NCI-H2171 (cell line): ENCODE results near the gene KRTAP5-6.

ENCODE experiments used
- DNase-seq: peaks from one replicate; lab custom pipeline; 2025; lab: John Stamatoyannopoulos, UW

The KRTAP5-6 gene, protein sequence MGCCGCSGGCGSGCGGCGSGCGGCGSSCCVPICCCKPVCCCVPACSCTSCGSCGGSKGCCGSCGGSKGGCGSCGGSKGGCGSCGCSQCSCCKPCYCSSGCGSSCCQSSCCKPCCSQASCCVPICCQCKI

DNA sequence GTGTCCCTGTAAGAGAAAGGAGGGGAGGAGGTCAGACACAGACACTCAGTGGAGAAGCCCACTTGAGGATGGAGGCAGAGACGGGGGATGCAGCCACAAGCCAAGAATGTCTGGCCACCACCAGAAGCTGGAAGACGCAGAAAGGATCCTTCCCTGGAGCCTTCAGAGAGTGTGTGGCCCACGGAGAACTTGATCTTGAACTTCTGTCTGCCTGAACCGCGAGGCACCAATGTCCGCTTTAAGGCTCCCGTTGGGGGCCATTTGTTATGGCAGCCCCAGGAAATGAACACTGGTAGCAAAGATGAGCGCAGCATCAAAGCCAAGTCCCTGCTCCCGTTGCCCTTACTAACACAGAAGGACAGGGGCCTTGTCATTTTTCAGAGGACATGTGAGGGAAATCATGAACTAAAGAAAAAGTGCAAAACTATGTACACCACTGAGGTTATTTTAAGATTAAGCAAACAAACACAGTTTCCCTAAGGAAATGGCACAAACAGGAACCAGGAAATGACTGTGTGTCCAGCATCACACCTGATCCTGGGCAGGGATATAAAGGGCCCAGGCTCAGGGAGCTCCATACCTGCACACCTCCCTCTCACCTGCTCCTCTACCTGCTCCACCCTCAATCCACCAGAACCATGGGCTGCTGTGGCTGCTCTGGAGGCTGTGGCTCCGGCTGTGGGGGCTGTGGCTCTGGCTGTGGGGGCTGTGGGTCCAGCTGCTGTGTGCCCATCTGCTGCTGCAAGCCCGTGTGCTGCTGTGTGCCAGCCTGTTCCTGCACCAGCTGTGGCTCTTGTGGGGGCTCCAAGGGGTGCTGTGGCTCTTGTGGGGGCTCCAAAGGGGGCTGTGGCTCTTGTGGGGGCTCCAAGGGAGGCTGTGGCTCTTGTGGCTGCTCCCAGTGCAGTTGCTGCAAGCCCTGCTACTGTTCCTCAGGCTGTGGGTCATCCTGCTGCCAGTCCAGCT lies at the start of gene KRTAP5-6:
TSS of gene KRTAP5-6 (plus strand) at position 588 of the 963 bp plus-strand sequence. CDS start at position 639, 51 bp downstream.
- no peak for DNase-seq

DNA sequence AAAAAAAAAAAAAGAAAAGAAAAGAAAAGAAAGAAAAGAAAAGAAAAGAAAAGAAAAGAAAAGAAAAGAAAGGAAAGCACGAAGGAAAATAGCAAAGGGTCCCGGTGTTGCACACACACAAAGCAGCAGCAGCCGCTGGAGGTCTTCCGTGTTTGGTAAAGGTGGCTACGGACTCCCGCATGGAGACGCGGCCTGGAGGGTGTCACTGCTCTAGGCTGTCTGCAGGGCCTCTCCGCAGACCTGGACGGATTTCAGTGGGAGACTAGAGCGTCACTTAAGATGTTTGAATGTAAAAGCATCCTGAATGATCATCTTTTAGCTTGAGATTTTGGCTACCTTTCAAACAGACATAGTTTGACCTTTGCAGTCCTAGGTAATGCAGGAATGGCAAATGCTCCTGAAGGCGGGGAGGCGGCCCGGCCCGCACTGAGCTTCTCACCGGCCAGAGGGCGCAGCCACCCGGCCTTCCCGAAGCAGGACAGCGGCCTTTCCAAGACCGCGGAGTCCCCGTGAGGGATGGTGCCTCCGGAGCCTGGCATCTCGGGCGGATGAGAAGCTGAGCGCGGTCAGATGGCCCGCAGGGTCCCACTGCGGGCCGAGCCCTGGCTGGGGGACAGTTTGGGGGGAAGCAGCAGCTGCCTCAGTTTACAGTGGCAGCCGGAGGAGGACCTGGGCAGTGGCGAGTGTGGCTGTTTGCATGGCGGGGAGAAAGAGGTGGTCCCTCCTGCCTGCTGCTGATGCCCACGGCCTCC lies 48.9 kb upstream of the KRTAP5-6 start:
- DNase-seq = no peak

DNA sequence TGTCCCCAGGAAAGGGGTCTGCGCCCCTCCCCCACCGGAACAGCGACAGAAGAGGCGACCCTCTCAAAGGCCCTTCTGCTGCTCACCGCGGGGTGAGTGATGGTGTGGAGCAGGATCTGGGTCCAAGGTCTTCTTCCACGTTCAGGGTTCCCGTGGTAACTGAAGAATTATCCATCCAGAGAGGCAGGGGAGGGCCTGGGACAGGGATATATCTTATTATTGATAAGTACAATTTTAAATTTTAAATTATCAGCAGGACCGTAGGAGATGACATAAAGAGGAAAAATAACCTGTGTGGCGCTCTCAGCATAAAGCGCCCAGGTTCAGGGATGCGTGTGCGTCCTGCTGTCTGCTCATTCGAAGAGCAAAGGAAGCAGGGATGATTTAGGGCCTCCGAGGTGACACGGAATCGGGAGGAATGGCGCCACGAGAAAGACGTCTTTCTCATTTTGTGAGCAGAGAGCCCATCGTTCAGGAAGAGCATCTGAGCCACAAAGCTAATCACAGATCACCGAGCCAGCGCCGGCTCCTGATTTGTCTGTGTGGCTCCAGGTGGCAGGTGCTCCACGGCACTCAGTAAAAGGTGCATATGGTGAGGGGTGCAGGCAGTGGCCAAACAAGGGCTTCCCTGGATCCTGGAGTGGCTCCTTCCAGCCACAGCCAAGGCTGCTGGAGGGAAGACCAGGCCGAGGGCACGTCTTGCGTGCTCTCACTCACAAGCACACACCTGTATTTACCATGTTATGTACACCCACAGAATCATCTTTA lies 48.2 kb upstream of the KRTAP5-6 start:
- no peak for DNase-seq

DNA sequence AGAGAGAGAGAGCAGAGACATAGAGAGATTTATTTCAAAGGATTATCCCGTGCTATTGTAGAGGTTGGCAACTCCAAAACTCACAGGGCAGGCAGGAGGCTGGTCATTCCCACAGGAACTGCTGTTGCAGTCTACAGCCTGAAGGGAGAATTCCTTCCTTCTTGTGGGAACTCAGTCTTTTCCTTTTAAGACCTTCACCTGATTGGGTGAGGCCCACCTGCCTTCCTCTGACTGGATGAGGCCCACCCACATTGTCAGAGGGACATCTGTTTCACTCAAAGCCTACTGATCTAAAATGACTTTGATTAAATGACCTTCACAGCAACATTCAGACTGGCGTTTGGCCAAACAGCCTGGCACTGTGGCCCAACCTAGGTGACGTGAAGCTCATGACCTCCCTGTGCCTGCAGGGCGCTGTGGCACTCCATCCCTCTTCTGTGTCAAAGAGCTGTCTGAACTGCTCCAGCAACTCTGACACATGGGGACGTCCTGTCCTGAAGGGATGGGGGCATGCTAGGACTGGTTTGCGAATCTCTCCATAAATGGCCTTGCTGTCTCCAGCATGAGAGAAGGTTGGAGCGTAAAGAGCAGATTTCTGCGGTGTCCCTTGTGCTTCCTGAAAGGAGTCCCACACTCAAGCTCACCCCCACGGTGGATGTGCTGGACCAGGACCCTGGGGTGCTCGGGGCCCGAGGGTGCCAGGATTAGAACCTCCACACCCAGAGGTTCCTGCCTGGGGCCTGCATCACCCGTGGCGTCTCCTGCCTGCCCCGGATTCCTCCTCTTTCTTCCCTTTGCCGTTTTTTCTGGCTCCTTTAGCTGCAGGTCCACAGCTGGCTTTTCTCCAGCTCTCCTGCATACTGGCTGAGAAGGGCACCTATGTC lies 46.7 kb upstream of the KRTAP5-6 start:
- DNase-seq = no peak

DNA sequence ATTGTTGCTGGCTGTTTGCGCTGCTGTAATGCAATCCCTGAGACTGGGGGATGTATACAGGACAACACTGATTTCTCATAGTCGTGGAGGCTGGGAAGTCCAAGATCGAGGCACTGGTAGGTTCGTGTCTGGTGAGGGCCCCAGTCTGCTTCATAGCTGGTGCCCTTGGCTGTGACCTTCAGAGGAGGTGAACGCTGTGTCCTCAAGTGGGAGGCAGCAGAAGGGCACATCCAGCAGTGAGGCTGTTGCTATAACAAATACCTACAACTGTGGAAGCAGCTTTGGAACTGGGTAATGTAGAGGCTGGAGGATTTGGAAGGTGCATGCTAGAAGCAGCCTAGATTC lies 46.1 kb upstream of the KRTAP5-6 start:
- no peak for DNase-seq

DNA sequence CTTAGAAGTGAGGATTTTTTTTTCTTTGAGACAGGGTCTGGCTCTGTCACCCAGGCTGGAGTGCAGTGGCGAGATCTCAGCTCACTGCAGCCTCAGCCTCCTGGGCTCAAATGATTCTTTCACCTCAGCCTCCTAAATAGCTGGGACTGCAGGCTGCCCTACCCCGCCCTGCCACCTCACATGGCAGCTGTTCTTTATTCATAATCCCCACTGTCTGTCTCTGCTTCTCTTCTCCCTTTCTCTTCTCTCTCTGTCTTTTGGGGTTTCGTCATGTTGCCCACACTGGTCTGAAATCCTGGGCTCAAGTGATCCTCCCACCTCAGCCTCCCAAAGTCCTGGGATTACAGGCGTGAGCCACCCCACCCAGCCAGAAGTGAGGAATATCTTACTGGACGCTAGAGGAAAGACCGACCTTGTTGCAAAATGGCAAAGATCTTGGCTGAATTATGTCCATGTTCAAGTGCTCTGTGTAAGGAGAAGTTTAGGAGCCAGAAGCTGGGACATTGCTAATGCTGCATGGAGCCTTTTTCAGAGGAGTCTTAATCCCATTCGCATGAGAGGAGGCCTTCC lies 45.5 kb upstream of the KRTAP5-6 start:
- DNase-seq = no peak

DNA sequence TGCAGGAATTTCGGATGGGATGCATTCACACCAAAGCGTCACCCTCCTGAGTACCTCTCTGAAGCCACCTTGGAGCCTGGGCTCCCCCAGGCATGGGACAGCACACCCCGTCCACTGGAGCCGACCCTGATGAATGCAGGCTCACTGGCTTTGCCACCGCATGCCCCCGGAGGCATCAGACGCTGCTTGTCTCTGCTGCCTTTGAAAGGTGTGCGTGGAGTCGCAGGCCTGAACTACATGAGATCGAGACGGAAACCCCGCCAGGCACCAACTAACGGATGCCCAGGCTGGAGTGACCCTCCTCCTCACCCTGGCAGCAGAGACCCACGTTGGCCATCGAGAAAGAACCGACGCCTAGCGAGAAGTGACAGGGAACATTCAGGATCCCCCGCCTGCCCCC lies 45.0 kb upstream of the KRTAP5-6 start:
- no peak for DNase-seq

DNA sequence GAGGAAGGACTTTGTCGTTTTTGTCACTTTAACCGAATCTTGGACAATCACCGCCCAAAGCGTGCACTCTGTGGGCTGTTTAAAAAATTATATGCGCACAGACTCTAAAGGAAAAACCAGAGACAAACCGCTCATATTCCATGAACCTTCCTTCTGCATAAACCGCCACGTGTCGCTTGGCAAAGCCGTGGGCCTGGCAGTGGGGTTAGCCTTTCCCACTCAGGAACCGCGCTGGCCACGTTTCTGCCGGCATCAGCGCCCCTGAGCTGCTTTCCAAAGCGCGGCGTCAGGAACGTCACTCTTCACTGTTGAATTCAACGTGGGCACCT lies 44.6 kb upstream of the KRTAP5-6 start:
- DNase-seq = no peak

DNA sequence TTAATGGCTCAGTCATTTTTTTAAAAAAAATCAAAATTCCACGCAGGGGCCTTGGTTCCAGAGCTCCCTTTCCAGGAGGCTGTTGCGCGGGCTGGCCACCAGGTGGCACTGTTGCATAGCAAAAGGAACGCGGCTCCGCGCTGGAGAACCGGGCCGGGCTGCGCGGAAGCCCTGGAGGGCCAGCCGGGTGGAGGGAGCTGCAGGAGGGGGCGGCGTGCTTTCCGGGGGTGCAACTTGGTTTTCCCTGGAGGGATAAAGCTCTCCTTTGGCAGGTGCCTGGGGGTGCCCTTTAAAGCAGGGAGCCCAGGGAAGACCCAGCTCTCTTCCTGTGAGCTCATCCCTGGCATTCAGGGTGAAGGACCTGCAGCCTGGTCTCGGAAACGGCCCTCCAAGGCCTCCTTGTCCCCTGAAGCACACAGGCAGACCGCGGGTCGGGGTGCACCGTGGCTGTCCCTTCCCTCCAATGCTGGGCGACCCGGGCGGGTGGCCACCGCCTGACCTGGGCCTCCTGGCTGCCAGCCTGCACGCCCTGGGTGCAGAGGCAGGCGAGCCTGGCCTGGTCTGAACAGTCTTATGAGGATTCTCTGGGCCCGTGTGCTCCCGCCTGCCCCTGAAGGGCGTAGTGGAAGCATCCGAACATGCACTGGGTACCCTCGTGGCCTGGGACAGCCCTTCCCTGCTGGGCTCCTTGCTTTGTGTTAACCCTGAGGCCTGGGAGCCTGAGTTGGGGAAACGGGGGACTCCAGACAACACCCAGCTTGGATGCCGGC lies 44.0 kb upstream of the KRTAP5-6 start:
- no peak for DNase-seq

DNA sequence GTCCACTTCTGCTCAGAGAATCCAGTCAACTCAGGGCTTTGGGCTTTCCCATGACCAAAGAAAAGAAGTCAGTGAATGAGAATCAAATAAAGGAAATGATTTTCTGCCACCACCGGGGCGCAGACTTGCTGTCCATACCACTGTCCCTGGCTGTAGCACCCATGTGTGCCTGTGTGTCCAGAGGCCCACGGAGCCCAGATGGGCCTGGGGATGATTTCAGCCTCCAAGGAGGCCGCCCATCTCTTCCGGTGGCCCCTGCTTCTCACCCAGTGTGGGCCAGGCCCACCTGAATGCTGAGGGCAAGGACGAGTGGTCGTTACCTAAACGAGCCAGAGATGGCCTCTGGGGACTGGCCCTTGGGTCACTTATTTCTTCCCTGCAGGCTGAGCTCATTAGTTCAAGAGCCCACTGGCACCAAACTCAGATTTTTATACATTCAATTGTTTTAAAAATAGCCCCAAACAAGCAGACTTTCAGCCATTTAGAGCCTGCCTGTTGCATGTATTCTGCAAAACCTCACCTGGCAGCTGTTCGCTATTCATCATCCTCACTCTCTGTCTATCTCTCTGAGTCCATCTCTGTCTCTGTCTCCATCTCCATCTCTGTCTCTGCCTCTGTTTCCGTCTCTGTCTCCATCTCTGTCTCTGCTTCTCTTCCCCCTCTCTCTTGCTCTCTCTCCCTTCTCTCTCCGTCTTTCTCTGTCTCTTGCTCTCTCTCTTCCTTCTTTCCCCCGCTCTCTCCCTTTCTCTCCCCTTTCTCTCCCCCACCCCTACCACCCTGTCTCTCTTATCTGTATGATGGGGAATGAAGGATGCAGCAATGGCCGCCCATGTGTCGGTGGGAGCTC lies 43.2 kb upstream of the KRTAP5-6 start:
- DNase-seq = no peak

DNA sequence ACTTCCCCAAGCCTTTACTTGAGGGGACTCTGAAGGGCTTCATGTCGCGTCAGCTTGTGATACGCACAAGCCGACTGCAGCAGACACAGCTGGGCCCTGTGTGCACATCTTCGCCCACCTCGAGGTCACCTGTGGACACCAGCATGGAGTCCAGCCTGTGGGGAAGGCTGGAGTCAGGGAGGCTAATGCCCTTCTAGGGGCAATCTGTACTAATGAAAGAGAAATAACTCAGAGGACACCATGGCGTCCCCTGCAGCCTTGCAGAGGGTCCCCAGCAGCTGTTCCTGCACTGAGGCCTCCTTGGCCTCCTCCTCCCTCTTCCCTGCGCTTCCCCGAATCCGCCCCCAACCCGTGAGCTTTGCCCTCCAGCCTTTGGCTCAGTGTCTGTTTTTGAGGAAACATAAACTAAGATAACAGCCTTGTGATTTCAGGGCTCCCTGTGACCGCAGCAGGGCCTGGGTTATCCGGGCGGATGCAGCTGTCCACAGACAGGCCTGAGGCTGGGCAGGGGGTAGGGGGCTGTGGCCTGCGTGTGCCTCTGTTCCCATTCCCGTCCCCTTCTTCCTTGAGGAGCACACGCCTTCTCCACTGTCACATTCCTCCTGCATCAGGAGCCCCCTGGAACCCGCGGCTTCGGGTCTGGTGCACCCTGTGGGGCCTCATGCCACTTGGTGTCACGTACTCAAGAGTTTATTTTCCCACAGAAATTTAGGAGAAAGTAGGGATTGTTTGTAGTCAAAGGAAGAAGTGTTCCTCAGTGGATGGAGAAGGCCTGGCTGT lies 42.4 kb upstream of the KRTAP5-6 start:
- DNase-seq = no peak

DNA sequence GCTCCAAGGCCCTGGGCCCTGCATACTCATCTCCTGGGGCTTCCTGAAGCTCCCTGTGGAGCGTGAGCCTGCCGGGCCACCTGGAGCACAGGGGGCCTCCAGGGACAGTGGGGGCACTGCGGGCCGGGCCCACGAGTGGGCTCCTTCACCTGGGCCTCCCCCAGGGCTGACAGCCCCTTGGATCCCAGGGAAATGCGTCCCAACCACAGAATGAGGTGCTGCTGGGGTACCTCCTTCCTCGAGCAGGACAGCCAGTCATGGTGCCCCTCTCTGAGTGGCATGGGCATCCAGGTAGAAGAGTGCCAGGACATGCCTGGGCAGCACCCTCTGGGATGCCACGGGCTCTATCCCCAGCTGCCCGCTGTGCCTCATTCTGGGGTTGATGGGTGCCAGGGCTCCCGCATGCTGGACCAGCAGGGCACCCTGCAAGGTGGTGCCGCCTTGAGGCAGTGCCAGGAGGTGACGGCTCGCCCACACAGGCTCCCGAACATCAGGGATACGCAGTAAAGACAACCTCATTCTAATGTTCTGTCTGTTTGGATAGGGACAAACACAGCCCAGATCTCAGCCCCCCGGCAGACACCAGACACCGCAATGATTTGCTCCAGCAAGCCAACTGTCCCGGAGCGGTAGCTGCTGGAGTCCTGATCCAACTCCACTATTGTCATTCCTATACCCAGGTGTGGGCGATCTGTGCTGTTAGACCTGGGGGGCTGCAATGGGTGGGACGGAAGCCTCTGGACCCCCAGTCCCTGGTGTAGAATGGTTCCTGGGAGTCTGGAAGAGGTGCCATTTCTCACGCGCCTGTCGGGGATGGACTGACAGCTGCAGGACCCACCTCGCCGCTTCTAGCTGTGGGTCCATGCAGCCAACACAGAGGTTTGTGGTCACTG lies 41.6 kb upstream of the KRTAP5-6 start:
- DNase-seq = no peak

DNA sequence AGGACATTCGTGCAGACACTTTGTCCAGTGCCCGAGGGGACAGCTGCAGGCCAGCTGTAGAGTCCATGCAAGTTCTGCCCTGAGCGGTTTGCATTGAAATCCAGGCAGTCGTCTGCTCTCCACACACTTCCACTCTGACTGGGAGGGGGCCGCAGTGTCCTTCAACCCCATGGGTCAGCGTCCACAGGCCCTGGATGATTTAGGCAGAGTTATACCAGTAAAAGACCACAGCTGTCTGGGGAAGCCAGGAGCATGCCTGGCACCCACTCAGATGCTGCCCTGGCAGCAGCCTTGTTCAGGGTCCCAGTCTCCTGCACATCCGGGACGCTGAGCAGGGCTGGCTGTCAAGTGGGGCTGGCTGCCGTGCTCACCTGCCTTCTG lies 40.9 kb upstream of the KRTAP5-6 start:
- no peak for DNase-seq

DNA sequence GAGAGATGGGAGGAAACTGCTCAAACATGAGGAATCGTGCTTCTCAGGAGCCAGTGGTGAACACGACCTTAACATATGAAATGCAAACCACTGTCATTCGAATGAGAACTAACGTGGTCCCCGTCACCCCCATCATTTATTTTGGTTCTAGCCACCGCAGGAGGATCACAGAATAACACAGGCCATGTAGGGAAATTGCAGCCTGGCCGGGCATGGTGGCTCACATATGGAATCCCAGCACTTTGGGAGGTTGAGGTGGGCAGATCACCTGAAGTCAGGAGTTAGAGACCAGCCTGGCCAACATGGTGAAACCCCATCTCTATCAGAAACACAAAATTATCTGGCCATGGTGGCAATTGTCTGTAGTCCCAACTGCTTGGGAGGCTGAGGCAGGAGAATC lies 40.3 kb upstream of the KRTAP5-6 start:
- no peak for DNase-seq

DNA sequence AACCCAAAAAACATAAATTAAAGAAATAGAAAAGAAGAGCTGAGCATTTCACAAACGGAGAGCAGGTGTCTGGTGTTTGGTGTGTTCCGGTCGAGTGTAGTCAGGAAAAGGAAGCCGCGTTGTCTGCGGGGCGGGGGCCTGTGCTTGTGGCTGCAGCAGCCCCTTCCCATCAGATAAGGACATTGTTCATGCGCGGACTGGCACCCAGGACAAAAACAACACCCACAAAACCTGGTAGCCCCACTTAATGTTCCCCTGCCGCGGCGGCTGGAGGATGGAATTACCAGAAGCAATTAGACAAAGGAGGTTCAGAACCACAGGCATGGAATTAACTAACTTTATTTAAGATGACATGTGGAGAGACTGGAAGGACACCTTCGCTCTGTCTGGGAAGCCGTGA lies 37.5 kb upstream of the KRTAP5-6 start:
- no peak for DNase-seq

DNA sequence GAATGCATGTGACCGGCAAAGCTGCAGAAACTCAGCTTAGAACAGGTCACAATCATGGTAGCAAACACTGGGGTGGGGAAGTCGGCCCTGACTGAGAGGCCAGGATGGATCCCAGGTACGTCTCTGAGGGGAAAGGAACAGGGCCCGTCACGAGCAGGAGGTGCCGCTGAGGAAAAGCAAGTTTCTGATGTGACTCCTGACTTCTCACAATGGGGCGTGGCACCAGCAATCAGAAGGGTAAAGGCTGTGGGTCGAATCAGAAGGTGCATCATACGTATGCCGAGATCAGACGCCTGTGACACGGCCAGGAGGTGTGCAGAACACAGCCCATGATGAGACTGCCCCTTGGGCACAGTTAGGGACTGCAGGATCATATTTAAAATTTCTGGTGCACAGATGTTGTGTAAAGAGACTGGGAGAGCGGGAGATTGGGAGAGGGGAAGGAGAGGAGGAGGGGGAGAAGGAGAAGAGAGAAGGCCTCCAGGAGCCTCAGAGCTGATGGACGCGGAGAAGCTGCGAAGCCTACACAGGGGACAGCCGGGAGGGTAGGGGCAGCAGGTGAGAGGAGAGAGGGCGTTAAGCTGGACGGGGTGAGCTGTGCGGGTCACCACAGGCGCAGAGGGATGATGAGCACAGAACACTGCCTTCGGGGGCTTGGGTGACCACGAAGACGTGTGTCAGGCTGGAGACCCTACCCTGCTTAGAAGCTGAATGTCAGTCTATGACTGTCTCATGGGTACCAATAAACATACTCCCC lies 36.7 kb upstream of the KRTAP5-6 start:
- DNase-seq = no peak
